ENCODE measurements around the gene INSYN2A.
A peak's percentile ranks its signal among the peaks of the same experiment; 100 is the strongest.

The INSYN2A gene

GRCh38 chr10:127168261-127168660 is 28.1 kb downstream of the INSYN2A start:
- Histone ChIP-seq H3K4me3 (ENCODE audit: low read length) (no peak overlapping the region), H3K4me1 (ENCODE audit: control insufficient read depth, insufficient read depth, low read length) (no peaks in the 10 kb centered on the region), H3K36me3 (ENCODE audit: control insufficient read depth, insufficient read depth, low read length, severe bottlenecking) (peaks cover 7% of the 10 kb centered on the region), H3K9ac (ENCODE audit: low read length) (no peak overlapping the region), H3K27me3 (replicated peaks; ENCODE audit: control insufficient read depth, insufficient read depth, low read length) (no peaks in the 10 kb centered on the region), H3K9me3 (ENCODE audit: control insufficient read depth, low read length) (no peaks in the 10 kb centered on the region)
- no peak for DNase-seq (ENCODE audit: low read depth)

DNA sequence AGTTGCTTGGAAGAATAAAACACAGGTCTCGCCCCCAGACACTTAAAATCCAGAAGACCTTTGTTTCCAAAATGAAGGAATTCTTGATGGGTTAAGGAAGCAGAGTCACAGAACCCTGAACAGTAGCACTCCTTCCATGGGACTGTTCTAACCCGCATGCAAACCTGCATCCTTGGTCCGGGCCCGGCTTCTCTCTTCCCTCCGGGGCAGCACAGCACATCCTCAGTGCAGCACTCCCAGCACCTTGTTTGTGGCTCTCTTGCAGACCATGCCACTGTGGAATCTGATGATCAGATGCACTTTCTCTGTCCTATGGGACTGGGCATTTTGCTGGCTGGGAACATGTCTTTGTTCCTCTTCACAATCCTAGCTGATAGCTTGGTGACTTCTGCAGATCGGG is 33.5 kb downstream of the INSYN2A start:
- no peak overlapping the region for H3K9ac ChIP-seq (ENCODE audit: low read length)
- H3K36me3 ChIP-seq (ENCODE audit: control insufficient read depth, insufficient read depth, low read length, severe bottlenecking): no peaks in the 10 kb centered on the region
- peaks cover 1% of the 10 kb centered on the region for H3K4me1 ChIP-seq (ENCODE audit: control insufficient read depth, insufficient read depth, low read length)
- H3K27me3 ChIP-seq (replicated peaks; ENCODE audit: control insufficient read depth, insufficient read depth, low read length): no peaks in the 10 kb centered on the region
- H3K4me3 ChIP-seq (ENCODE audit: low read length): no peak overlapping the region
- no peaks in the 10 kb centered on the region for H3K9me3 ChIP-seq (ENCODE audit: control insufficient read depth, low read length)
- no peak for DNase-seq (ENCODE audit: low read depth)

DNA sequence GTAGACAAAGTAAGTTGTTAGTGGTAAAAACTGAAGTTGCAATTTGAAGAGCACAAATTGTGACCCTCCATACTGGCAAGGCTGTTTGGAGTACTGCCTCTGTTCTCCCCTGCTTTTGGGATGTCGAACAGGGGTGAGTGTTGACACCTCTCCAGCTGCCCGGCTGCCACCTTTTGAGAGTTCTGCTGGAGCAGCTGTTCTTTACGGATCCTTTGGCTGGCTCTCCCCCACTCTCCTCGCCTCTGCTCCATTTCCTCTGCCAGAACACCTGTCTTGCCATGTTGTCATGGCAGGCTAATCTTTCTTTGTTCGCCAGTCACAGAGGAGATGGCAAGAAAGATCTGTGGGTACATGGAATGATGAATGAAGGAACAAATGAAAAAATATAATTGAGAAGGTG is 34.9 kb downstream of the INSYN2A start:
- H3K36me3 ChIP-seq (ENCODE audit: control insufficient read depth, insufficient read depth, low read length, severe bottlenecking): no peaks in the 10 kb centered on the region
- H3K27me3 ChIP-seq (replicated peaks; ENCODE audit: control insufficient read depth, insufficient read depth, low read length): no peaks in the 10 kb centered on the region
- H3K4me1 ChIP-seq (ENCODE audit: control insufficient read depth, insufficient read depth, low read length): peaks cover 5% of the 10 kb centered on the region
- H3K9ac ChIP-seq (ENCODE audit: low read length): no peak overlapping the region
- H3K4me3 ChIP-seq (ENCODE audit: low read length): no peak overlapping the region
- no peaks in the 10 kb centered on the region for H3K9me3 ChIP-seq (ENCODE audit: control insufficient read depth, low read length)
- no peak for DNase-seq (ENCODE audit: low read depth)

DNA sequence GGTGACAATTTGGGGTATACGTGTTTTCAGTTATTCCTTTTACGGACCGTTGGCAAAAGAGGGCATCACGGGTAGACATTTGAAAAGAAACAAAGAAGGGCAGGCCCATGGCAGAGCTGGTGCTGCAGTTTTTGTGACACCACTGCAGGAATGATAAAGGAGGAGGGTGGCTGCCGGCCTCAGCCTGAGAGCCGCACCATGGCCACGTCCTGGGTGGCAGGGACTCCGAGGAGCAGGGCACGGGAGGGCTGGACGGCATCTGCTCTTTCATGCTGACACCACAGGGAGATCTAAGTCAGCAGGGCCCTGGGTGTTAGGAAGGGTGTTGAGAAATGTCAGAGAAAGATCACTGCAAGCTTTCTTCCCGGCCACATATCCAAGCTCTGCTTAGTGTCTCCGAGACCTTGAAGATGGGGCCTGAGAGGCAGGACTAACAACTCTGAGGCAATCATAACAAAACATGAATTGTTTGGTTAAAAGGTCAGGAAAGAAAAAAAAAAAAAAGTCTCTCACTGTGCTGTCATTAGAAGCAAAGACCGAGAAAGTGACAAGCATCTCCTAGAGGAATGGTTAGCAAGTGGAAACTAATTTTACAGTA is 36.6 kb downstream of the INSYN2A start:
- Histone ChIP-seq H3K9ac (ENCODE audit: low read length) (no peak overlapping the region), H3K36me3 (ENCODE audit: control insufficient read depth, insufficient read depth, low read length, severe bottlenecking) (no peaks in the 10 kb centered on the region), H3K27me3 (replicated peaks; ENCODE audit: control insufficient read depth, insufficient read depth, low read length) (no peaks in the 10 kb centered on the region), H3K9me3 (ENCODE audit: control insufficient read depth, low read length) (no peaks in the 10 kb centered on the region), H3K4me1 (ENCODE audit: control insufficient read depth, insufficient read depth, low read length) (peaks cover 14% of the 10 kb centered on the region), H3K4me3 (ENCODE audit: low read length) (no peak overlapping the region)
- no peak for DNase-seq (ENCODE audit: low read depth)

DNA sequence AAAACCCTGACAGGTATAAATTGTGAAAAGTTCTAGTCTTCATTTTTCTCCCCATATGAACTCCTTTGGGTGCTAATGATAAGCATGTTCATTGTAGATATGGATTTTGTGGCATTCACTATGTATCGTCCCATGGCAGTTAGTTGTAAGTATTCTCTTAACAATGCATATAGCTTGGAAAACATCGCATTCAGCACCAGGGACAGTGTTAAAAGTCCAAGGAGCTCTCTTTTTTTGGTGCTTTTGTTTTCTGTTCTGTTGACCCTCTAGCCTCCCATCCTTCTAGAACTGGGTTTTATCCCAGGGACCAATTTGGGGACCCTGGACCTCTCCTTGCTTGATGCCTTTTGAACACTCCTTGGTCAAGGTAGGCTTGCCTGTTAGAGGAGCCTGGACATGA is 37.7 kb downstream of the INSYN2A start:
- Histone ChIP-seq H3K4me3 (ENCODE audit: low read length) (no peak overlapping the region), H3K9me3 (ENCODE audit: control insufficient read depth, low read length) (no peaks in the 10 kb centered on the region), H3K9ac (ENCODE audit: low read length) (no peak overlapping the region), H3K27me3 (replicated peaks; ENCODE audit: control insufficient read depth, insufficient read depth, low read length) (no peaks in the 10 kb centered on the region), H3K4me1 (ENCODE audit: control insufficient read depth, insufficient read depth, low read length) (peaks cover 15% of the 10 kb centered on the region), H3K36me3 (ENCODE audit: control insufficient read depth, insufficient read depth, low read length, severe bottlenecking) (no peaks in the 10 kb centered on the region)
- peak; percentile 7 for DNase-seq (ENCODE audit: low read depth)

DNA sequence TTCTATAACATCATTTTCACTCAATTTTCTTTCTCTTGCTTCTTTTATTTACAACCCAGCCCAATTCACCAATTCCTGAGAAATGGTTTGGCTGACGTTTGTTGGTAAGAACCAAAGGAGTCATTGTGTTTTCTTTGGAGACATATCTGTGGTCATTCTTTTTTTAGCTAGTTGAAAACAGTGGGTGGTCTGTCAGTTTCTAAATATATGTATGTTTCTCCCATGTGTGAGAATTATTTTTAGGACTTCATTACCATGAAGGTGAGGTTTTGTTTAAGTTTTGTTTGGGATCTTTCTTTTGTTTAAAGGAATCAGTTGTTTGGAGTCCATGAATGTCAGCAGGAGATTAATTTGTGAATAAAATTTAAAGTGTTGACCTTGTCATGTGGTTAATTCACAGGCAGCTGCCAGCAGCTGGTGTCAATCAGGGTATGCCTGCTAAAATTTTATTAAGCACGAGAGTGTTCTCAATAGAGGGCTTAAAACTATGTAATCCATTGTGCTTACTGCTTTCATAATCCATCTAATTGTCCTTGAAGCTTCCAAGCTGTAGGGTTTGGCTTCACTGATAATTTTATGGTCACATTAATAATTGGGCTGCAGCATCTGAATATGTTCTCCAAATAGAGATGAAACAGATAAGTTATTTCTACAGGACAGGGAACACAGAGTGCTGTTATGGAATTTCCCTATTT is 38.7 kb downstream of the INSYN2A start:
- Histone ChIP-seq H3K36me3 (ENCODE audit: control insufficient read depth, insufficient read depth, low read length, severe bottlenecking) (no peaks in the 10 kb centered on the region), H3K4me1 (ENCODE audit: control insufficient read depth, insufficient read depth, low read length) (peaks cover 15% of the 10 kb centered on the region), H3K27me3 (replicated peaks; ENCODE audit: control insufficient read depth, insufficient read depth, low read length) (no peaks in the 10 kb centered on the region), H3K9me3 (ENCODE audit: control insufficient read depth, low read length) (no peaks in the 10 kb centered on the region), H3K4me3 (ENCODE audit: low read length) (no peak overlapping the region), H3K9ac (ENCODE audit: low read length) (no peak overlapping the region)
- no peak for DNase-seq (ENCODE audit: low read depth)

GRCh38 chr10:127157089-127157488 is 39.3 kb downstream of the INSYN2A start:
- H3K36me3 ChIP-seq (ENCODE audit: control insufficient read depth, insufficient read depth, low read length, severe bottlenecking): no peaks in the 10 kb centered on the region
- no peak for DNase-seq (ENCODE audit: low read depth)
- peaks cover 15% of the 10 kb centered on the region for H3K4me1 ChIP-seq (ENCODE audit: control insufficient read depth, insufficient read depth, low read length)
- H3K9ac ChIP-seq (ENCODE audit: low read length): no peak overlapping the region
- no peaks in the 10 kb centered on the region for H3K27me3 ChIP-seq (replicated peaks; ENCODE audit: control insufficient read depth, insufficient read depth, low read length)
- H3K4me3 ChIP-seq (ENCODE audit: low read length): no peak overlapping the region
- H3K9me3 ChIP-seq (ENCODE audit: control insufficient read depth, low read length): no peaks in the 10 kb centered on the region

DNA sequence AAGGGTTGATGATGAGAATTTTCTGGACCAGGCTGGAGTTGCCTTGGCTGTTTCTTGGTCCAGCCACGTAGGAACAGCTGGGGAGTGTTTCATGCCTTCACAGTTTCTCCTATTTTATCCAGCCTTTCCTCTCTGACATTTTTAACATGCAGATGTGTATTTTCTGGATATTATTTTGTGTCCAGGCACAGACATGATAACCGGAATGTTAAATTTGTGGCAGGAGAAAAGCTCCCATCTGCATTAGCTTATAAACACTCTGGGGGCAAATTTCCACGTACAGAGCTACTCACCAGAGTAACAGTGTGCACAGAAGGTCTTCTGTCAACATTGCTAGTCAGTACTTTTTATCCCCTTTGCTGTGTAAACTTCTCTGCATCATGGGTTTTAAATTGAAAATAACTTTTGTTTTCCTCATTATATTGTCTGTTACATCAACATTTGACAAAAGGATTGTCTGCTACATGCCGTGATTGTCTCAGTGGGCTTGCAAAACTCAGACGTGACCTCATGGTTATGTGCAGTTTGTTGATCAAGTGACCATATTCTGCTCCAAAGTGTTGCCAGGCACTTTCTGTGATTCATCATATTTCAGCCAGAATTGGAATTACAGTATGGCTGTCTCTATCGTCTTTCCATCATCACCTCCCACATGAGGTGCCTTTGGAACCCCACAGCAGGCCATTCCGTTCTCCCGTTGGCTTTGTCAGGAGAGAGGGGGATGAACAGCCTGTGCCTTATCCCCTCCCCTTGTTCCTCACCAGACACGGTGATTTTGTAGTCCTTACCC is 41.4 kb downstream of the INSYN2A start:
- Histone ChIP-seq H3K9ac (ENCODE audit: low read length) (no peak overlapping the region), H3K4me1 (ENCODE audit: control insufficient read depth, insufficient read depth, low read length) (peaks cover 16% of the 10 kb centered on the region), H3K4me3 (ENCODE audit: low read length) (no peak overlapping the region), H3K36me3 (ENCODE audit: control insufficient read depth, insufficient read depth, low read length, severe bottlenecking) (no peaks in the 10 kb centered on the region), H3K9me3 (ENCODE audit: control insufficient read depth, low read length) (no peaks in the 10 kb centered on the region), H3K27me3 (replicated peaks; ENCODE audit: control insufficient read depth, insufficient read depth, low read length) (no peaks in the 10 kb centered on the region)
- DNase-seq (ENCODE audit: low read depth): no peak

DNA sequence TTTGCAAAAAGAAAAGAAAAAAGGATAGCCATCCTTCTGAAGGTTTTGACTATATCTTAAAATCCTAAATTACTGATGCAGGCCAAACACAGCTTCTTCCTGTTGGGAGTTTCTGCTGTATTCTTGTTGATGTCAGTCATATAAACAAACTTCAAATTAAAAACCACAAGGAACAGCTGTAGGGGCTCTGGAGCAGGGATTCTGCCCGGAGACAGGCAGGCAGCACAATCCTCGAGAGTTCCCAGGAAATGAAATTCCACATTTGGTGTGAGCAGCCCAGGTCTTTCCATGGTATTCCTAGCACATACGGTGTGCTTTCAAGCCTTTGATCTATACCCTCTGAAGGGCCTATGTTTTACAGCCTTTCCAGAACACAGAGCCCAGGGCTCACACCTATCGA is 43.2 kb downstream of the INSYN2A start:
- no peaks in the 10 kb centered on the region for H3K36me3 ChIP-seq (ENCODE audit: control insufficient read depth, insufficient read depth, low read length, severe bottlenecking)
- no peaks in the 10 kb centered on the region for H3K27me3 ChIP-seq (replicated peaks; ENCODE audit: control insufficient read depth, insufficient read depth, low read length)
- H3K4me3 ChIP-seq (ENCODE audit: low read length): no peak overlapping the region
- H3K9me3 ChIP-seq (ENCODE audit: control insufficient read depth, low read length): no peaks in the 10 kb centered on the region
- H3K9ac ChIP-seq (ENCODE audit: low read length): no peak overlapping the region
- H3K4me1 ChIP-seq (ENCODE audit: control insufficient read depth, insufficient read depth, low read length): peaks cover 31% of the 10 kb centered on the region
- DNase-seq (ENCODE audit: low read depth): peak; percentile 42

- Histone ChIP-seq H3K36me3 (ENCODE audit: control insufficient read depth, insufficient read depth, low read length, severe bottlenecking) (no peaks in the 10 kb centered on the region), H3K4me3 (ENCODE audit: low read length) (no peak overlapping the region), H3K27me3 (replicated peaks; ENCODE audit: control insufficient read depth, insufficient read depth, low read length) (no peaks in the 10 kb centered on the region), H3K9ac (ENCODE audit: low read length) (no peak overlapping the region), H3K9me3 (ENCODE audit: control insufficient read depth, low read length) (no peaks in the 10 kb centered on the region), H3K4me1 (ENCODE audit: control insufficient read depth, insufficient read depth, low read length) (peaks cover 26% of the 10 kb centered on the region)
- no peak for DNase-seq (ENCODE audit: low read depth)
Observed at GRCh38 chr10:127151981-127152699, 44.3 kb downstream of the INSYN2A start.

- DNase-seq (ENCODE audit: low read depth): no peak
- no peak overlapping the region for H3K9ac ChIP-seq (ENCODE audit: low read length)
- H3K4me3 ChIP-seq (ENCODE audit: low read length): no peak overlapping the region
- H3K9me3 ChIP-seq (ENCODE audit: control insufficient read depth, low read length): no peaks in the 10 kb centered on the region
- H3K27me3 ChIP-seq (replicated peaks; ENCODE audit: control insufficient read depth, insufficient read depth, low read length): no peaks in the 10 kb centered on the region
- H3K36me3 ChIP-seq (ENCODE audit: control insufficient read depth, insufficient read depth, low read length, severe bottlenecking): no peaks in the 10 kb centered on the region
- peaks cover 26% of the 10 kb centered on the region for H3K4me1 ChIP-seq (ENCODE audit: control insufficient read depth, insufficient read depth, low read length)
Observed at GRCh38 chr10:127151541-127151940, 44.9 kb downstream of the INSYN2A start.
